T-helper 1 cell (primary cell): Measurements from ENCODE around the gene GRB10.

Source experiments
- DNase-seq, 5 donors: peaks; one replicate each; pipeline ENCODE4 v3.0.0-alpha.2; 2012 to 2020

The GRB10 gene

DNA sequence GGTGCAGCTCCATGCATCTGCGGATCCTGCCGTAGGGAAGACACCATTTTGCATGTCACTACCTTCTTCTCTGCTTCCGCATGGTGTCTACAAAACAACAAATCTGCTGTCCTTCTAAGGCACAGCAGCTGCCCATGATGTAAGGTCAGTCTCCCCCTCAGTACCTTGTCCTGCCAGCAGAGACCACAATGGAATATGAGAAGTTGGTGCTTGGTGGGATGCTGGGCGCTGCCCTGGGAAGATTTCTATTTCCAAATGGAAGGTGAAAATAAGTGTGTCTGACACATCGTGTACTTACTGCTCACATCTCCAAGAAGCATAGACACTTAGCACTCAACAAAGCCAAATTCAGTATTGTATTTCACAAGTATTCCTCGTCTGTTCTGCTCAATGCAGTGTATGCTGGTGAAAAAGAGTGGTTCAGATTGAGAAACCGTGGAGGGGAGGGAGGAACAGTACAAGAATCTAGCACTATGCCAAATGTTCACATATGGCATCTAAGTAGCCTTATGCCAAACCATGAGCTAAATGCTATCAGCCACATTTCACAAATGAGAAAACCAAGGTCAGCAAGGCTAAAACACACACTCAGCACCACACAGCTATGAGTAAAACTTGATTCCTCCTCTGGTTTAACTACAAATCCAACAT lies 95.0 kb downstream of the GRB10 start:
- DNase-seq = no peak

DNA sequence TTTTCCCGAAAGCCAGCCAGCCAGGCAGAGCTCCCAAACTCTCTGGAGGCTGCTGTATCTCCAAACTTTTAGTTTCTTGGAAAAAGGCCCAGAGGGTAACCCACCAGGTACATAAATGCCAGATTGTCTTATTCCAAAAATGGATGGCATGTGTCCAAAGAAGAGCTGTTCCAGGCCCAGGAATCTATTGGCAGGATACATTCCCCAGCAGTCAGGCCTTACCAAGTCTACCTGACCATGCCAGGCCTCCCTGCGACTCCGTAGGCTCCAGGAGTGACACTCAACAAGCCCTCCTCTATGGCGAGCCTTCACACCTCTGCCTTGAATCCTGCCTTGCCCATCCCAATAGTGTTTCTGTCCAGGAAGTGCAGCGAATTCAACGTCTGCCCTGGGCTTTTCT lies 95.6 kb downstream of the GRB10 start:
- no peak for DNase-seq

DNA sequence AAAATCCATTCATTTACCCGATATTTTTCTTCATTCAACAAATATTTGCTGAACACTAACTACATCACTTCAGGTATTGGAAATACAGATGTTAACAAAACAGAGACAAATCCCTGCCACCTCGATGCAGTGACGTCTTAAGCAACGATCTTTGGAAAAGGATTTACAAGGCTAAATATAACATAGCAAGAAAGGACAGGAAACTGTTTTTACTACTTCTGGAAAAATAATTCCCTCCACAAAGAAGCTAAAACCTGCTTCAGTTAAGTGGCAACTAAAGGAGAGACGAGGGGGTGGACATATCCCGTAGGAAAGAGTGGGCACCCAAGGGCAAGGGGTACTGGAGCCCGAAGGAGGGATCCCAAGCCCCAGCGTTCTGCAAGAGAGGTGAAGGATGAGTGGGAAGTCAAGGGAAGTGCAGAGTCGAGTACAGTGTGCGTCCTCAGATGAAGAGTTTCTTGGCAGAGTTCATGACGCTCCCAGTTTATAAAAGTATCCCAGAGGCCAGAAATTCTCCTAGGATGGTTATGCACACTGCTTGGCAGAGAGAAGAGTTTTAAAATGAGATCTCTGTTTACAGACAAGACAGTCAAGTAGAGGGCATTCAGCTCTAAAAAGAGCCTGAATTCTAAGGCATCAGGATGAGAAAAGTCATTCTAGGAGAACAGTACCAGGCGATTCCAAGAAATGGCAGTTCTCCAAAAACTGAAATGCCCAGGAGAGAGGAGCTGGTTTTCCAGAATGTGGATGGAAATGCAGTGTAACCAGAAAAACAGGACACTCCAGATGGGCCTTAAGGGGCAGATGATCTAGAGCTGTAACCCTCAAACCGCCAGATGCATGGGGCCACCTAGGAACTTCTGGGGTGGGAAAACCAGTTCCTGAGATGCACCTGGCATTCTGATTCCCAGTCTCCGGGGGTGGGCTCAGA lies 97.3 kb downstream of the GRB10 start:
- no peak for DNase-seq

DNA sequence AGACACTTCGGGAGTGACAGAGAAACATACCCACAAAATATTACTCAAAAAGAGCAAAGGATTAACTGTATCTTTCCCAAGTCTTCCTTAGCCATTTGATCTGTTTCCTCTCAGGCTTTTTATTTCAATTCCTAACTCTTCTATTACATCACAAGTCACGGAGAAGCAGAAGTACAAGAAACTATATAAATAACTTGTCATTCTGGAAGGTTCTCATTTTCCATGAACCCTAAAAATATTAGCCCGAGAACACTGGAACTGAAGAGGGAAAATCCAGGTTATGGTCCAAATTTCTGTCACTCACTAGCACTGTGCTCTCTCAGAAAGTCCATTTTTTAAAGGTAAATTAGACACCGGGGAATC lies 98.0 kb downstream of the GRB10 start:
- DNase-seq = no peak

DNA sequence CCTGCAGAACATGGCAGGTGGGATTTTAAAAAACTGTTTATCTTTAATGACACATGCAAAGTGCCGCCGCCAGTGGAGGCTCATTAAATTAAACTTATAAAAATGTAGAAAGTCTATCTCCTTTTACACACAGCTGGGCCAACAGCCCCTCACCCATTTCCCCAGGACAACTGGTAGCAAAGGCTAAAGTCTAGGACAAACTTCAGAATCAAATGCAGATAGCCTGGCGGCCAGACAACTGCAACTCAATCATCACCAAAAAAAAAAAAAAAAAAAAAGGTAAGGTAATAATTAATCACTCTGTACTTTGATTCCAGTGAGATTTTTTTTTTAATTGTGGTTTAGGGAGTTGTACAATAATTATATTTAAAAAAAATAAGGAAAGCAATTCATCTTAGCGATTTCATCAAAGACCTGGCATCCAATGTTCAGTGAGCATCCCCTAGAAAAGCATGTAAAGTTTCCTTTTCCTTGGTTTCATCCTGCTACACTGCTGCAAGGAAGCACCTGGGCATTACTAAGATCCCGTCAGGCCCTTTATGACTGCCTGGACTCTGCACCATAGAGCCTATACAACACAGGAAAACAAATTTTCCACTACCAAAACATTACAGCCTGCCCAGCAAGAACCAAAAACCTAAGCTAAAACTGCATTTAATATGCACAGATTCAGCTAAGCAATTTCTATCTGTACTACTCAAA lies 98.5 kb downstream of the GRB10 start:
- no peak for DNase-seq

DNA sequence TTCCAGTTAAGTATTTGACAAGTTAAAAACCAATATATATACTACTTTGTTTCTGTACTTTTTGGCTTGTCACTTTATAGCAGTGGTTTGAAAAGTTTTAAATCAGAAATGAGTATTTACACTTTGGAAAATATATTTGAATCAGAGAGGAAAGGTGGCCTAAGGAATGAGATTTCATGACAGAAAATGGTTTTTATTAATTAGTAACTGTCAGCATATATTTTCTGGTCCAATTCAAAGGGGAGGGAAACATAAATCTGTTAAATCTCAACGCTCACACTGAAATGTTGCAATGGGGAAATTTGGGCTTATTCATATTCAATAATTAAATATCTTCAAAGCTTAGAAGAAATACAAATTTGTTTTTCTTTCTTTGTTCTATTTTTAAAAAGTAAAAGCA lies 100.1 kb downstream of the GRB10 start:
- no peak for DNase-seq

DNA sequence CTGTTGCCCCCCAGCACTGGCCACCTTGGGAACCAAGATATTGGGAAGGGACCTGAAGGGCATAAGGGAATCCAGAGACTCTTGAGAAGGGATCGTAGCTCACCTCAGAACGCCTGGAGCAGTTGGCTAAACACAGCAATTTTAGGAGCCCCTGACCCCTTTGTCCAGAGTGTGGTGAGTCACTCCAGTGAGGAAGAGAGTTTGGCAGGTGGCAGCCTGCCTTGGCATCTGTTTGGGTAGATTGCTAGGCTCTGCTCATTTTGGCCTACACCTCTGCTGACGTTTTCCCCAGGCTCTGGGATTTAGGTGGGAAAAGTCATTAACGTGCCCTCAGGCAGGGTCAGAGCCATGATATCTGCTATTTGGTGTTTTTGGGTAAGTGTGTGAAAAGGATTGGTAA lies 100.6 kb downstream of the GRB10 start:
- DNase-seq = no peak

DNA sequence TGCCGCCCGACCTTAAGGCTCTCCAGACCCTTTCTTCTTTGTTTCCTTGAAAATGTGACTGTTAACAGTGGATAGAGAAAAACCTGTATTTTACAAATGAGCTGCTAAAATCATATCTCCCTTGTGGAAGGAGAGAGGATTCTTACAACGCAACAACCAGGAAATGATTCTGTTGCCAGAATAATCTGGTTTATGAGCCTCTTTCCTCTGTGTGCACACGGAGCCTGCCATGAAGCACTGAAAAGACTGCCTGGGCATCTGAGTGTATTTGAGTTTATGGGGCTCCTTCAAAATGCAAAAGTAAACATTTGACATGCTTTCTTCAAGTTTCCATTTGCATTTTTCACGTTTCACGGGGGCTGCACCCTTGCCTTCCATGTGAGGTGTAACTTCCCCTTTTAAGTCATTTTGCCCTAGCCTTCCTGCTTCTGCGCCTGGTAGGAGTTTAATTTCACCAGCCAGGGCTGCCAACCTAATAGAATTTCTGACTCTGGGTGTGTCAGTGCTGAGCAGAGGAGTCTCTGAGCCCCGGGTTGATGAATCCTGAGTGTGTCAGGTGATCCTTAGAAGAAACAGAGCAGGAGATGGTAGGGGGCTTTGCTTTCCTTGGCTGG lies 101.2 kb downstream of the GRB10 start:
- DNase-seq = no peak

DNA sequence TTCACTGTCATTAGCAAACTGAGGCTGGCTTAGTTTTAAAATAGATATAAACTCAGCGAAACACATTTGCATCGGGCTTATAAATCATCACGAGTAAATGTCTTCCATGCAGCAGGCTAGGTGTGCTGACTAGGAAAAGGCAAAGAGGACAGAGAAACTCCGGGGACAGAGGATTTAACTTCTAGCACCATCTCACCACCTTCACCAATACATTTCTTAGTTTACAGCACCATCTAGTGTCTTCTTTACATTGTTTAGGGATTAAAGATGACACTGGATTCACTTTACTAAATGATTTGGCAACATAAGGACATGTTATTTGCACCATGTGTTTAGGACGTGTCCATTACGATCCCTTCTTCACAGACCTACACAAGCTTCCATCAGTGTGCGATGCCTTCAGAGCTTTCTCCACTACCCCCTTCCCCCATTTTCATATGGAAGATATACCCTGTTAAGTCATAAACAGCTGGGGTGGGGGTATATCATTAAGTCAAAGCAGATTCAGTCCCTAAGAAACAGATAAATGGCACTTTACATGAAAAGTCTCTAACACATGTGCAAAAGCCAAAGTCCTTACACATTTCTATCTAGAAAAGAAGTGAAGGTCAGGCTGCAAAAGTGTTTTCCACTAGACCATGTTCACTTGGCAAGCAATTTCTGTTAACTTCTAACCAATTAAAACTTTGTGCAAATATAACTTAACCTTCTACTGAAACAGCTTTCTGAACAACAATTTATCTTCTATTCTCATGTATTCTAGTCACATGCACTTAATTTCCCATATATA lies 103.3 kb downstream of the GRB10 start:
- DNase-seq = peak in 1 of 5 donors; percentile 60

DNA sequence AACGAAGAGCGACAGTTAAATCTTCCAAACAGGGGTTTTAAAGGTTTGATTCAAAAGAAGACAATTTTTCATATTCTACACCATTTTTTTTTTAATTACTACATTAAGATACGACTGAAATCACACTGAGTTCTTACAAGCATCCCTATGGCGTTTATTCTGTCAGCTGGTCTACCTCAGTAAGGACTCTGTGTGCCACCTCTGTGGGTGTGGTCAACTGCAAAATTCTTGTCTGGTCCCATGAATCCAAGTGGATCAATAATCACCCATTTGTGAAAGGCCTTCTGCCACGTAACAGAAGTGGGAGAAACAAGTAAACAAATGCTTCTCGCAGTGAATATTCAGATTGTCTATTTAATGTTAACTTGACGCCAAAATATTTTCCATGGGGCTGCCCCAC lies 104.1 kb downstream of the GRB10 start:
- no peak for DNase-seq

DNA sequence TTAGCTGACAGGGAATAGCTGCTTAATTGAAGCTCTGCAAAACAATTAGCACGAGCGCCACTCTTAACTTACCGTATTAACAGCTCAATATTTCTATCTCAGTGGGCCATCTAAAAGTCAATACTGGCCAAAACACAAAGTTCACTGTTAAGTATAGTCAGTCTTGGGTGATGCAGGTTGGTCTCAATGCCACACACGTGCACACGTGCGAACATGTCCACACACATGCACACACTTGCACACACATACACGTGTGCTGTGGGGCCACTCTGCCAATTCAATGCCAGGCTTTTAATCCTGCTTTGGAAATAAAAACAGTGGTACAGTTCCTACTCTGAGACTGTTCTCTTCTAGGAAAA lies 105.1 kb downstream of the GRB10 start:
- DNase-seq = no peak

DNA sequence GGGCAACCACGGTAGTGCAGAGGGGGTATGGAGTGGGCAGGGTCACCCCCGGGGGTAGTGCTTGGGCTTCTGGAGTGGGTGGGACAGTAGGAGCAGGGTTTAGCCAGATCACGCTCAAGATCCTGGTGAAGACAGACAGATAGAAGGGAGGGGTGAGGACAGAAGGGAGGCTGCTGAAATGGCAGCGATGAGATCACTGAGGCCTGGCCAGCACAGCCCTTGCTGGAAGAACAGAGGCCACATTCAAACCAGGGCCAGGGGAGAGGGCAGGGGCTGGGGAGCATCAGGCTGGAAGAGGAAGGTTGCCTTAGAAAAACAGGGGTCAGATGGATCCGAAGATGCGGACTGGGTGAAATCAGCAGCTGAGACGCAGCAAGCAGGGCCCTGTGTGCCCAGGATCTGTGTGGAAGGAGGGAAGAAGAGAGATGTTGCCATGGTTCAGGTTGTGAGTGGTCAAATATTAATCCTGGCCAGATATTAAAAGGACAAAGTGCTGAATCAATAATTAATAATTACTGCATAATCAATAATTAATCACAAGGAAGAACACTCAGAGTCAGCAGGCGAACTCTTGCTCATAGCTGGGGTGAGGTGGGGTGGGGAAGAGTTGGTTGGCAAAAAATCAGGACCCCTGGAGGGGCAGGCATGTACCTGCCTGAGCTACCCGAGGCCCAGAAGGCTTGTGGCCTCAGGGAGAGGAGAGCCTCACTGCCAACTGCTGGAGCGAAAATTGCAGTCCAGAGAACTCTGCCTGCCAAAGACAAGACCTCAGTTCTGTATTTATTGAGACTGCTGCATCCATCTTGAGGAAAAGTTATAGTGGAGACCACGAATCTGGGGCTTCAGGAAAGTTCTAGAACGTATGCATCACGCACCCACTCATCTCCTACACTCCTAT lies 105.7 kb downstream of the GRB10 start:
- DNase-seq = no peak

DNA sequence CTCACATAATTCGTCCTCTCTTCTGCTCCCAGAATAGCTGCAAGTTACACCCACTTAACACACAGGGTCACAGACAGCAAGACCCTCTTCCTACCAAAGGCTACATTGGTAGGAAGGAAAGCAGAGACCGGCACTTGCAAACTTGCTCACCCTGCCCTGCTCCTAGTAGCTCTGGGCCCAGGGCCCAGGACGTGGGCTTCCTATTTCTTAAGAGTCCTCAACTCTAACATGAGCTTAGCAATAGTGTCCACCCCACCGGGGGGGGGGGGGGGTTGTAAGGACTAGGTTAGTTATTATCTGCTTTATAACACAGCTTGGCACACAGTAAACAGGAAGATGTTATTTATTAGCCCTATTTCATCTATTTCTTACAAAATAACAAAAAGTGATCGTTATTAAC lies 106.6 kb downstream of the GRB10 start:
- DNase-seq = no peak

DNA sequence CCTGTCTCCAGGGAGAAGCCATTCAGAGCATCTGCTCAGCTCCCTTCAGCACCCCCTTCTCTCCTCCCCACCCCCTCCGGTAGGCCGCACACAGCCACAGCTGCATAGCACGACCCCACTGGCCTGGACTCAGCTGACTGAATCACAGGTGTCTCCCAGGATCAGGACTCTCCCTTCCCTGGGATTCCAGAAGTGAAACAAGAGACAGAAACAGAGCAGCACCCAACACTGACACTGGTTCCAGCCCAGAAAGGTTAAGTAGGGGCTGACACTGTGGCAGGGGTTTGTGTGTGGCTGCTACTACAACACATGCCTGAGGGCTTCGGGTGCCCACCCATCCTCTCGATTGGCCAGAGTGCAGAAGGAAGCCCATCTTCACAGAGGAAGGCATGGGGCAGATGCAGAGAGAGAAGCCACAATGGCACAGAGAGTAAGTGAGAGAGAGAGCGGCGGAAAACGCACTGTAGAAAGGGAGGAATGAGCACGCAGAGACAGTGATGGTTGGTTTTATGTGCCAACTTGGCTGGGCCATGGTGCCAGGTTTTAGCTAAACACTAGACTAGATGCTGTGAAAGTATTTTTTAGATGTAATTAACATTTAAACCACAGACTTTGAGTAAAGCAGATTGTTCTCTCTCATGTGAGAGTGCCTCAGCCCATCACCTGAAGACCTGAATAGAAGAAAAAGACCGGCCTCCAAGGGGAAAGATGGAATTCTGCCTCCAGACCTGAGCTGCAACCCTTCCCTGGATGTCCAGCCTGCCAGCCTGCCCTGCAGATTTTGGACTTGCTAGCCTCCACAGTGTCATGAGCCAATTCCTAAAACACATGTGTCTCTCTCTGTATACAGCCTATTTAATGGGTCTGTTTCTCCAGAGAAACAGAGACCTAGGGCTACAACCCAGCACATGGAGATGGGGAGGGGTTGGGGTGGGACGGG lies 107.5 kb downstream of the GRB10 start:
- no peak for DNase-seq

DNA sequence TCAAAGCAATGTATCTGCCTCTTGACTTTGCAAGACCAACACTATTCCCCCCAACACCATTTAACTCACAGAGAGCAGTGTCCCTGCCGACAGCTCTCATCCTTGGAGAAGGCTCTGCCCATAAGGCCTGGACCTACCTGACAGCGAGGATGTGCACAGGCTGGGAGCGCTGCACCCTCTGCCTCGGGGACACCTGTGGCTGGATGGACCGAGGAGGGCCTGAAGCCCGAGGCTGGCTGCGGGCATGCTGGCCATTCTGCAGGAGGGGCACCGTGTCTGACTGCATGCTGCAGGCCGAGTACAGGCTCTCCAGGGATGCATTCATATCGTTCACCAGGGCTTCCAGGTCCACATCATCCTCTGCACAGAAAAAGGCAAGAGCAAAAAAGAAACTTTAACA lies 108.4 kb downstream of the GRB10 start:
- no peak for DNase-seq

DNA sequence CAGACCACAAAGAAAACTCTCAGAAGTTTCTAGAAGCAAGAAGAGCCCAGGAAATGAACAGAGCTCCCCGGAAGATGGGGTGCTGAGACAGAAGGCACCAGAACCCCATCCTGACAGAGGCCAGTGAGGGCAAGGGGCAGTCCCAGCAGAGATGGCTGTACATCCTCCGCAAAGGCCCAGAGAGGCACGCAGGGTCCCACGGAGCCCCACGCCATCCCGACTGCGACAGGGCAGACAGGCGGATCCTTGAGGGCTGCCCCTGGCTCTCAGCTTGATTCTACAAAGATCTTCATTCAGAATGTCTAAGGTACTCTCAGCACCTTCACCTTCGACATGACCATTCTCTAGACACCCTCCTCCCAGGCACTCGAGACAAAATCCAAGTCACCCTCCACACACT lies 109.6 kb downstream of the GRB10 start:
- no peak for DNase-seq

DNA sequence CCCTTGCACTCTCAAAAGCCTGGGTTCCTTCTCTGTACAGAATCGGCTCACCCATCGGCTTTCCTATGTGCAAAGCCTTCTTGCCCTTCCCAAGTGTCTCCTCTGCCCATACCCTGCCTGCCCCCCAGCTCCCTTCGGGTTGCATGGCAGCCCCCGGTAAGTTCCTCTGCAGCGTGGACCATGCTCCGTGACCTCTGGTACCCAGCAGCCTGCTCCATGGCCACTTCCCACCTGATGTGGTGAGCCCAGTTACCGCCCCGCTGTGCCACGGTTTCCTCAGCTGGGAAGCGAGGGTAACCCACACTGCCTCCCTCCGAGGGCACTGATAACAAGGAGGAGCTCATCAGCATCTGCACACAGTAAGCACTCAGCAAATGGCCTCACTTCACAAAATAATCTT lies 110.7 kb downstream of the GRB10 start:
- no peak for DNase-seq

DNA sequence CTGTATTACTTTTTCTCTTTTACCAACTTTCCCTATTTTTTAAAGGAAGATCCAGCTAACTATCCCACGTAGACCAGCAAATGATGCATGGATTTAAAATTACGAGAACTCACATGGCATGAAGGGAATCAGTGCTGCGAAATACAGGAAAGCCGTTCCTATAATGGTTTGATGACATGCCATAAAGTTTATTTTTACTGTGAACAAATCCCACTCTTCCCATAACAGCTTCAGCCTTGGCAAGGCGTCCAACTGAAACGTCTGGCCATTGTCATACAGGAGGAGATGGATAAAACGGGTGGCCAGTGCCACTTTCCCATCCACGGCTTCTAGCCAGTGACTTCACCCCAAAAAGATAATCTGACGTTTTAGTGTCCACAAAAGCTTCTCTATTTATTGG lies 111.3 kb downstream of the GRB10 start:
- DNase-seq = no peak

DNA sequence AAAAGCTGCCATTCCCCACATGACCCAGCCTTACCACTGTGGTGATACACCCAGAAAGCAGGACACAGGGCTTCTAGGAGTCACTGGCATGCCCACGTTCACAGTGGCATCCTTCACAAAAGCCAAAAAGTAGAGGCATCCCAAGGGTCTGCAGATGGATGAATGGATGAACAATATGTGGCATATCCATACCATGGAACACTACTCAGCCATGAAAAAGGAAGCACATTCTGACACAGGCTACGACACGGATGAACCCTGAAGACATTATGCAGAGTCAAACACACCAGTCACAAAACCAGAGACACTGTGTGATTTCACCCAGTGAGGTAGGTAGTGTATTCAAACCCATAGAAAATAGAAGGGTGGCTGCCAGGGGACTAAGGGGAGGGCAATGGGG lies 112.8 kb downstream of the GRB10 start:
- DNase-seq = no peak

DNA sequence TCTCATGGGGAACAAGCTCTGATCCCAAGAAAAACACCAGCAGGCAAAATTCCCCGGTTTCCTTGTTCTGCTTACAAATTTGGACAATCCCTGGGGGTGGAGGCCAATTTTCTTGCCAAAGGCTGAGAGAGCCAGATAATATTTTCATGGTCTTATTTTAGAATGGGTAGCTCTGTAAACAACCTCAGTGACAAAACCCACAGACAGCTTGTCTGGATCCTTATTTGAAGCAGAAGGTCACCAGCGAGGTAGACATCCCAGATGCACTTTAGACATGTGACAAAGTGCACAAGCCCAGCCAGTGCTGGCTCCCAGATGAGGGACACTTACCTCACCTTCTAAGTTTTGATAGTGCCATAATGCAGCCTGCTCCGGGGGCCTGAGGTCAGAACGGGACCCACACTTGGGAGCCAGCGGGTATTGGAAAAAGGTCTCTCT lies 114.9 kb downstream of the GRB10 start:
- no peak for DNase-seq
